GM23338 (cell line): ENCODE results near the gene MAG. TPM values are rescaled to one million over a fixed set of nuclear protein-coding genes. Genes with fewer than 3 reads are reported as not detected.

Experiments used
- CREB1 ChIP-seq: fragments of 250-450 bp; sonication (Bioruptor Pico); IDR thresholded peaks from 2 replicates; pipeline ENCODE4 v1.5.0; 2020; ENCODE audit warnings: low read depth, mild to moderate bottlenecking, moderate library complexity
- ETS1 ChIP-seq: IDR thresholded peaks from 2 replicates; pipeline ENCODE4 v1.6.1; 2016; ENCODE audit warnings: antibody characterized with exemption
- EZH2 ChIP-seq: fragments of 200-600 bp; sonication (generic); IDR thresholded peaks from one replicate; pipeline ENCODE4 v1.8.0; 2017; ENCODE audit warnings: antibody characterized with exemption, mild to moderate bottlenecking, low read depth; ENCODE audit not compliant: unreplicated experiment
- EZH2phosphoT487 ChIP-seq: fragments of 200-600 bp; sonication (generic); IDR thresholded peaks from one replicate; pipeline ENCODE4 v1.8.1; 2018; ENCODE audit warnings: antibody characterized with exemption; ENCODE audit not compliant: unreplicated experiment
- JUNB ChIP-seq: IDR thresholded peaks from one replicate; pipeline ENCODE4 v1.6.1; 2016; ENCODE audit warnings: antibody characterized with exemption; ENCODE audit not compliant: unreplicated experiment
- NANOG ChIP-seq: IDR thresholded peaks from 2 replicates; pipeline ENCODE4 v1.6.1; 2016; ENCODE audit warnings: antibody characterized with exemption, borderline replicate concordance
- POLR2AphosphoS5 ChIP-seq: IDR thresholded peaks from 2 replicates; pipeline ENCODE4 v1.6.1; 2016; ENCODE audit warnings: antibody characterized with exemption, low read depth
- ZNF331 ChIP-seq: fragments of 250-450 bp; sonication (Bioruptor Pico); IDR thresholded peaks from 2 replicates; pipeline ENCODE4 v1.5.0; 2020; ENCODE audit warnings: low read depth, mild to moderate bottlenecking, moderate library complexity
- ZNF462 ChIP-seq: fragments of 250-450 bp; sonication (Bioruptor Pico); IDR thresholded peaks from 2 replicates; pipeline ENCODE4 v1.5.0; 2020; ENCODE audit warnings: mild to moderate bottlenecking, moderate library complexity
- polyA plus RNA-seq: library from polyadenylated mRNA; unstranded; fragments of >200 nt; fragmentation: Nextera tagmentation; extraction: Ambion mirVana; gene quantifications from 2 replicates; pipeline ENCODE4 v1.2.1, GENCODE V29; 2016
- total RNA-seq: library from RNA; depleted of rRNA; stranded (reverse); fragments of >200 nt; shearing (Covaris generic); gene quantifications from 2 replicates; pipeline ENCODE4 v1.2.3, GENCODE V29; 2014
- TF ChIP-seq, protein P1 (sequence below), 2 experiments: fragments of 200-600 bp in 1 of 2; sonication (generic) in 1 of 2; conservative IDR thresholded peaks; 2 replicates each; pipeline versions ENCODE4 v1.5.1 to v1.6.1; 2016 to 2017; ENCODE audit warnings: antibody characterized with exemption in 2 of 2, low read depth in 2 of 2, mild to moderate bottlenecking in 2 of 2, moderate library complexity in 1 of 2

The MAG gene
- total and polyA plus RNA-seq, 2 experiments from 2014 or later: 0.61 to 1.3 TPM

- no peak for TF ChIP-seq ZNF462 (CRISPR knock-in tag)
- TF ChIP-seq ZNF331: no peak
- TF ChIP-seq EZH2: no peak
- no peak for TF ChIP-seq ETS1
- no peak for TF ChIP-seq CREB1
- no peak for TF ChIP-seq JUNB
- TF ChIP-seq, protein P1, sequence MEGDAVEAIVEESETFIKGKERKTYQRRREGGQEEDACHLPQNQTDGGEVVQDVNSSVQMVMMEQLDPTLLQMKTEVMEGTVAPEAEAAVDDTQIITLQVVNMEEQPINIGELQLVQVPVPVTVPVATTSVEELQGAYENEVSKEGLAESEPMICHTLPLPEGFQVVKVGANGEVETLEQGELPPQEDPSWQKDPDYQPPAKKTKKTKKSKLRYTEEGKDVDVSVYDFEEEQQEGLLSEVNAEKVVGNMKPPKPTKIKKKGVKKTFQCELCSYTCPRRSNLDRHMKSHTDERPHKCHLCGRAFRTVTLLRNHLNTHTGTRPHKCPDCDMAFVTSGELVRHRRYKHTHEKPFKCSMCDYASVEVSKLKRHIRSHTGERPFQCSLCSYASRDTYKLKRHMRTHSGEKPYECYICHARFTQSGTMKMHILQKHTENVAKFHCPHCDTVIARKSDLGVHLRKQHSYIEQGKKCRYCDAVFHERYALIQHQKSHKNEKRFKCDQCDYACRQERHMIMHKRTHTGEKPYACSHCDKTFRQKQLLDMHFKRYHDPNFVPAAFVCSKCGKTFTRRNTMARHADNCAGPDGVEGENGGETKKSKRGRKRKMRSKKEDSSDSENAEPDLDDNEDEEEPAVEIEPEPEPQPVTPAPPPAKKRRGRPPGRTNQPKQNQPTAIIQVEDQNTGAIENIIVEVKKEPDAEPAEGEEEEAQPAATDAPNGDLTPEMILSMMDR (conservative IDR thresholded peaks at IDR 0.05; ENCODE audit: low read depth in 2 of 2): no peak
- TF ChIP-seq POLR2AphosphoS5: no peak
- no peak for TF ChIP-seq EZH2phosphoT487
- TF ChIP-seq NANOG: no peak
Measured at GRCh38 chr19:35310811-35311465, 19.0 kb downstream of the MAG start (continued).
